GM19238 (cell line): ENCODE measurements around the gene AKAP7.
"Not testable (repeated sequence)": the region's sequence is repeated elsewhere in the genome, so short reads cannot be mapped to it uniquely, and the experiment has no call there.

ENCODE experiments used
- DNase-seq: peaks from one replicate; pipeline ENCODE4 v3.0.0; 2011; ENCODE audit warnings: low spot score; ENCODE audit not compliant: insufficient read length

Gene AKAP7

GRCh38 chr6:131251590-131252199, 116.4 kb downstream of the AKAP7 start:
- no peak for DNase-seq

- DNase-seq: no peak
These were observed 120.2 kb downstream of the AKAP7 start for GRCh38 chr6:131255434-131255833.

- DNase-seq: no peak
These were observed 120.6 kb downstream of the AKAP7 start for GRCh38 chr6:131255911-131256310.

GRCh38 chr6:131257104-131257503, 121.8 kb downstream of the AKAP7 start:
- DNase-seq: no peak

GRCh38 chr6:131258010-131258652, 122.9 kb downstream of the AKAP7 start:
- DNase-seq: no peak

GRCh38 chr6:131258816-131259476, 123.7 kb downstream of the AKAP7 start:
- no peak for DNase-seq

GRCh38 chr6:131260960-131261359, 125.7 kb downstream of the AKAP7 start:
- DNase-seq: not testable (repeated sequence)

GRCh38 chr6:131262060-131262459, 126.8 kb downstream of the AKAP7 start:
- DNase-seq: no peak

GRCh38 chr6:131265939-131266338, 130.7 kb downstream of the AKAP7 start:
- no peak for DNase-seq

- no peak for DNase-seq
These were observed 133.0 kb downstream of the AKAP7 start for GRCh38 chr6:131268303-131268702.

- no peak for DNase-seq
These were observed 134.5 kb downstream of the AKAP7 start for GRCh38 chr6:131269565-131270391.

GRCh38 chr6:131270534-131270933, 135.3 kb downstream of the AKAP7 start:
- DNase-seq: no peak

- DNase-seq: no peak
These were observed 140.0 kb downstream of the AKAP7 start for GRCh38 chr6:131275273-131275672.

GRCh38 chr6:131277591-131277990, 142.3 kb downstream of the AKAP7 start:
- DNase-seq: no peak

- no peak for DNase-seq
These were observed 146.4 kb downstream of the AKAP7 start for GRCh38 chr6:131281471-131282270.

GRCh38 chr6:131282365-131282764, 147.1 kb downstream of the AKAP7 start:
- DNase-seq: no peak

- no peak for DNase-seq
These were observed 148.4 kb downstream of the AKAP7 start for GRCh38 chr6:131283466-131284175.

- DNase-seq: no peak
These were observed 150.3 kb downstream of the AKAP7 start for GRCh38 chr6:131285548-131285947.

GRCh38 chr6:131286469-131287040, 151.3 kb downstream of the AKAP7 start:
- no peak for DNase-seq

GRCh38 chr6:131288214-131288613, 152.9 kb downstream of the AKAP7 start:
- no peak for DNase-seq
